Esophagus muscularis mucosa (tissue), 4 donors: ENCODE results near the gene SIGLEC6. TPM values are rescaled to one million over a fixed set of nuclear protein-coding genes. Genes with fewer than 3 reads are reported as not detected.

Source experiments
- DNase-seq: peaks from one replicate; pipeline ENCODE4 v3.0.0-alpha.2; 2017; ENCODE audit errors: extremely low spot score
- H3K27ac ChIP-seq, 4 donors: fragments of 200-600 bp; sonication (generic); replicated peaks in 1 of 4; 1 replicate in 3 of 4; 2 replicates in 1 of 4; pipeline ENCODE4 v1.5.1; 2016 to 2019; ENCODE audit warnings: mild to moderate bottlenecking in 1 of 4
- H3K27me3 ChIP-seq, 4 donors: fragments of 200-600 bp; sonication (generic); one replicate each; pipeline versions ENCODE4 v1.5.1 to v1.6.0; 2016 to 2019
- H3K36me3 ChIP-seq, 4 donors: fragments of 200-600 bp; sonication (generic); one replicate each; pipeline ENCODE4 v1.5.1; 2016 to 2019
- H3K4me1 ChIP-seq, 4 donors: fragments of 200-600 bp; sonication (generic); one replicate each; pipeline ENCODE4 v1.5.1; 2016 to 2019
- H3K4me3 ChIP-seq, 4 donors: fragments of 200-600 bp; sonication (generic); 1 replicate in 2 of 4; 2 replicates in 2 of 4; pipeline ENCODE4 v1.5.1; 2016 to 2019; ENCODE audit warnings: mild to moderate bottlenecking in 4 of 4, moderate library complexity in 1 of 4
- H3K9me3 ChIP-seq, 4 donors: fragments of 200-600 bp; sonication (generic); 1 replicate in 3 of 4; 2 replicates in 1 of 4; pipeline ENCODE4 v1.5.1; 2016 to 2019
- EP300 ChIP-seq: sonication (generic); formaldehyde crosslinking; IDR thresholded peaks from one replicate; pipeline ENCODE4 v1.6.1; 2017; ENCODE audit warnings: antibody characterized with exemption
- POLR2A ChIP-seq: fragments of 450-650 bp; IDR thresholded peaks from one replicate; pipeline ENCODE4 v1.6.1; 2017; ENCODE audit warnings: antibody characterized with exemption, moderate library complexity, mild to moderate bottlenecking, low read depth
- POLR2AphosphoS5 ChIP-seq, 2 donors: sonication (generic); formaldehyde crosslinking; IDR thresholded peaks; one replicate each; pipeline ENCODE4 v1.6.1; 2017; ENCODE audit warnings: antibody characterized with exemption in 2 of 2
- WGBS: methylation state at CpG from one replicate; pipeline ENCODE4 v1.1.5; 2018; 5-methylcytosine and 5-hydroxymethylcytosine counted together
- intact Hi-C: fragments of 100-400 bp; cut with DNase I; formaldehyde crosslinking; loops from one replicate; pipeline ENCODE4 v1.15.1; 2023
- total RNA-seq, 4 donors: library from RNA; depleted of rRNA; stranded (reverse); fragments of >200 nt; gene quantifications; one replicate each; pipeline versions ENCODE4 v1.1.0 to v1.2.1, GENCODE V29; 2016
- TF ChIP-seq, protein P1 (sequence below), 3 experiments: fragments of 200-600 bp in 2 of 3; fragments of 450-650 bp in 1 of 3; sonication (generic) in 2 of 3; IDR thresholded peaks; one replicate each; pipeline ENCODE4 v1.5.1; 2017 to 2019; ENCODE audit warnings: antibody characterized with exemption in 3 of 3, mild to moderate bottlenecking in 2 of 3, moderate library complexity in 1 of 3

The SIGLEC6 gene
- total RNA-seq, 4 donors from 2014 or later, result 0.58 to 6.3 (median 3.5) TPM

DNA sequence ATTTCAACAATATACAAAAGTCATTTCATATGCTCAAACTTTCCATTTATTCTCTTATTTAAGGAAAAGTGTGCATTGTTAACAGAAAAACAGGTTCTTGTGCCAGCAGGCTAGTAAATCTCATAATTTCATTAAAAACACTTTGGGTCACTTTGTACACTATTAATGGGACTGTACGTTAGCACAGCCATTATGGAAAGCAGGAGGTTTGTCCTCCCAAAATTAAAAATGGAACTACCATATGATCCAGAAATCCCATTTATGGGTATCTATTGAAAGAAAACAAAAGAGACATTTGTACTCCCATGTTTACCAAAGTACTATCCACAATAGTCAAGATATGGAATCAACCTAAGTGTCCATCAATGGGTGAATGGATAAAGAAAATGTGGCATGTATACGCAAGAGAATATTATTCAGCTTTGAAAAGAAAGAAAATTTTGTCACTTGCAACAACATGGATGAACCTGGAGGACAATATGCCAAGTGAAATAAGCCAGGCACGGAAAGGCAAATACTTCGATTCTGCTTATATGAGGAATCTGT lies 8.4 kb upstream of the SIGLEC6 start:
- intact Hi-C loops, result no loop called here
- H3K27me3 ChIP-seq, result peaks cover 0 to 60% (median 0%) of the 10 kb centered on the region in 4 donors
- WGBS, result 83% methylated on average over 4 of the region's 4 CpGs

DNA sequence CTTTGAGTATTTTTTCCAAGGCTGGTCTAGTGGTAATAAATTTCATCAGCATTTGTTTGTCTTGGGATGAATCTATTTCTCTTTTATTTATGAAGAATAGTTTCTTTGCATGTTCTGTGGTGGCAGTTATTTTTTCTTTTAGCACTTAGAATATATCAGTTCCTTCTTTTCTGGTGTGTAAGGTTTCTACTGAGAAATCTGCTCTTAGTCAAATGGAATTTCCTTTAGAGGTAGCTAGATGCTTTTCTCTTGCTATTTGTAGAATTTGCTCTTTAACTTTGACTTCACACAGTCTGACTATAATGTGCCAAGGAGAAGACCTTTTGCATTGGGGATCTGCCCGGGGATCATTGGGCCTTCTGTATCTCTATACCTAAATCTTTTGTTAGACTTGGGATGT lies 4.1 kb upstream of the SIGLEC6 start:
- Histone ChIP-seq H3K27ac (no peak overlapping the region), H3K36me3 (no peaks in the 10 kb centered on the region), H3K4me1 (no peaks in the 10 kb centered on the region), H3K27me3 (peaks cover 0 to 58% (median 0%) of the 10 kb centered on the region in 4 donors), H3K4me3 (no peak overlapping the region), H3K9me3 (peaks cover 0 to 10% (median 3%) of the 10 kb centered on the region in 4 donors)
- DNase-seq, result no peak
- TF ChIP-seq, protein P1, sequence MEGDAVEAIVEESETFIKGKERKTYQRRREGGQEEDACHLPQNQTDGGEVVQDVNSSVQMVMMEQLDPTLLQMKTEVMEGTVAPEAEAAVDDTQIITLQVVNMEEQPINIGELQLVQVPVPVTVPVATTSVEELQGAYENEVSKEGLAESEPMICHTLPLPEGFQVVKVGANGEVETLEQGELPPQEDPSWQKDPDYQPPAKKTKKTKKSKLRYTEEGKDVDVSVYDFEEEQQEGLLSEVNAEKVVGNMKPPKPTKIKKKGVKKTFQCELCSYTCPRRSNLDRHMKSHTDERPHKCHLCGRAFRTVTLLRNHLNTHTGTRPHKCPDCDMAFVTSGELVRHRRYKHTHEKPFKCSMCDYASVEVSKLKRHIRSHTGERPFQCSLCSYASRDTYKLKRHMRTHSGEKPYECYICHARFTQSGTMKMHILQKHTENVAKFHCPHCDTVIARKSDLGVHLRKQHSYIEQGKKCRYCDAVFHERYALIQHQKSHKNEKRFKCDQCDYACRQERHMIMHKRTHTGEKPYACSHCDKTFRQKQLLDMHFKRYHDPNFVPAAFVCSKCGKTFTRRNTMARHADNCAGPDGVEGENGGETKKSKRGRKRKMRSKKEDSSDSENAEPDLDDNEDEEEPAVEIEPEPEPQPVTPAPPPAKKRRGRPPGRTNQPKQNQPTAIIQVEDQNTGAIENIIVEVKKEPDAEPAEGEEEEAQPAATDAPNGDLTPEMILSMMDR (IDR thresholded peaks at IDR 0.05), result no peak
- no peak for TF ChIP-seq EP300
- no peak for TF ChIP-seq POLR2AphosphoS5 (IDR thresholded peaks at IDR 0.05)
- no peak for TF ChIP-seq POLR2A
- WGBS, result 81% methylated on average over 1 of the region's 1 CpG
- intact Hi-C loops, result no loop called here

More for the DNA sequence above, 8.4 kb upstream of the SIGLEC6 start:
- no peak for TF ChIP-seq POLR2A
- TF ChIP-seq EP300, result no peak
- no peak overlapping the region for H3K27ac ChIP-seq
- H3K4me1 ChIP-seq, result no peaks in the 10 kb centered on the region
- no peak overlapping the region for H3K4me3 ChIP-seq
- H3K36me3 ChIP-seq, result no peaks in the 10 kb centered on the region
- H3K9me3 ChIP-seq, result peaks cover 0 to 7% (median 2%) of the 10 kb centered on the region in 4 donors
- no peak for DNase-seq

DNA sequence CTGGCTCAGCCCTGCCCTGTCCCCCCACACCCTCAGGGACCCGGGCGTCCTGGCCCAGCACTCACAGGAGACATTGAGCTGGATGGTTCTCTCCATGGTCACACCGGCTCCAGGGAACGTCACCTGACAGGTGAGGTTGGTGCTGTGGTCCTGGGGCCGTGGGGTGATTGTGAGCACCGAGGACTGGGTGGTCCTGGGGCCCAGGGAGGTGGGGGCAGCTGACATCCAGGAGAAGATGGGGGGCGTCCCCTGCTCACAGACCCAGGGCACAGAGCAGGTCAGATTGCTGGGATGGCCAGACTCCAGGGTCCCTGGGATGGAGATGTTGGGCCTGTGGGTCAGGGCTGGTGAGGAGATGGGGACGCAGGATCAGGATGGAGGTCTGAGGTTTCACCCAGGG lies 854 bp downstream of the SIGLEC6 start:
- no peaks in the 10 kb centered on the region for H3K36me3 ChIP-seq
- intact Hi-C loops, result no loop called here
- peaks cover 0 to 10% (median 2%) of the 10 kb centered on the region in 4 donors for H3K9me3 ChIP-seq
- no peak for DNase-seq
- H3K27ac ChIP-seq, result no peak overlapping the region
- TF ChIP-seq POLR2AphosphoS5 (IDR thresholded peaks at IDR 0.05) (no peak), POLR2A (no peak), EP300 (no peak)
- TF ChIP-seq, protein P1 (IDR thresholded peaks at IDR 0.05), result no peak
- WGBS, result 85% methylated on average over 8 of the region's 8 CpGs
- no peaks in the 10 kb centered on the region for H3K4me1 ChIP-seq
- peaks cover 0 to 57% (median 0%) of the 10 kb centered on the region in 4 donors for H3K27me3 ChIP-seq
- H3K4me3 ChIP-seq, result no peak overlapping the region

DNA sequence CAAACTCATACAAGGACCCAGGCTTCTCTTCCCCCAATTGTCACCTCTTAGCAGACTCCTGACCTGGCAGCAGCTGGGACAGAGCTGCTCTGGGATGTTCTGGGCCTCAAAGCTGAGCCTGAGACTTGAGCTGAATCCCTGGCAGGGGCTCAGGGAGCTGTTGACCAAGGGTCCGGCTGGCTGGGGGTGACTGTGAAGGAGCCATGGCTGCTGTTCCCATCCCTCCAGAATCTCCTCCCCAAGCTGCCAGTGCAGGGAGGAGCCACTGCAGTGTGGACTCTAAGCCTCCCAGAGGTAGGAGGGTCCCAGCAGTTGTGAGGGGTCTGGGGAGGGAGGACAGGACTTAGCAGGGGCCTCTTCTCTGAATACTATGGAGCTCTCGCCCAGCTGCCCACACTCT lies 2.2 kb downstream of the SIGLEC6 start:
- 86% methylated on average over 1 of the region's 2 CpGs for WGBS
- Histone ChIP-seq H3K27me3 (peaks cover 0 to 64% (median 0%) of the 10 kb centered on the region in 4 donors), H3K36me3 (no peaks in the 10 kb centered on the region), H3K27ac (no peak overlapping the region), H3K4me1 (no peaks in the 10 kb centered on the region), H3K9me3 (peaks cover 0 to 6% (median 0%) of the 10 kb centered on the region in 4 donors), H3K4me3 (no peak overlapping the region)
- TF ChIP-seq POLR2A (no peak), EP300 (no peak), POLR2AphosphoS5 (IDR thresholded peaks at IDR 0.05) (no peak)
- TF ChIP-seq, protein P1 (IDR thresholded peaks at IDR 0.05), result no peak
- DNase-seq, result no peak
- intact Hi-C loops, result no loop called here

DNA sequence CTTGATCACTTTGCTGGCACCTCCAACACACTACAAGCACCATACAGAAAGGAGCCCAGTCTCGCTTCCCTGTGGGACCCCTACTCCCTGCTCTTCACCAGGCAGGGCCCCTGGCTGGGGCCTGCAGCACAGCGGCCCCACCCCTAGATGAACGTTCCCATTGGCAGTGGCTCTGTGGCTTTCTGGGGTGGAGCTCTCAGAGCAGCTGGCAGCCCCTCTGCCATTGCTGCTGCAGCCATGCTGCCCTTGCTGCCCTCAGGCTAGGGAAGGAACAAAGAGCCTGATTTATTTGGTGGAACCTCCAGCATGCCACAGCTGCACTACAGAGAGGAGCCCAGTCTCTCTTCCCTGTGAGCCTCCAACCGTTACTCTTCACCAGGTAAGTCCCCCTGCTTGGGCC lies 5.8 kb downstream of the SIGLEC6 start:
- H3K4me1 ChIP-seq, result no peaks in the 10 kb centered on the region
- WGBS, result 55% methylated on average over 4 of the region's 4 CpGs
- no peak for DNase-seq
- H3K27ac ChIP-seq, result no peak overlapping the region
- H3K9me3 ChIP-seq, result peaks cover 0 to 5% (median 0%) of the 10 kb centered on the region in 4 donors
- H3K36me3 ChIP-seq, result no peaks in the 10 kb centered on the region
- H3K27me3 ChIP-seq, result peaks cover 0 to 55% (median 0%) of the 10 kb centered on the region in 4 donors
- TF ChIP-seq EP300 (no peak), POLR2A (no peak), POLR2AphosphoS5 (IDR thresholded peaks at IDR 0.05) (no peak)
- TF ChIP-seq, protein P1 (IDR thresholded peaks at IDR 0.05), result no peak
- intact Hi-C loops, result no loop called here
- H3K4me3 ChIP-seq, result no peak overlapping the region
